ENCODE results near the gene MICAL3.

GRCh38 chr22:18067121-18067520 lies 42.8 kb upstream of the MICAL3 start:
- TF ChIP-seq EZH2 (IDR thresholded peaks at IDR 0.05; ENCODE audit: insufficient read depth, poor library complexity, severe bottlenecking) (no peak), EZH2phosphoT487 (IDR thresholded peaks at IDR 0.05; ENCODE audit: insufficient read depth, low read depth) (no peak)

Data from GM23248 (cell line).